Mucosa of descending colon (tissue), 3 donors: ENCODE results near the gene SMS. TPM values are rescaled to one million over a fixed set of nuclear protein-coding genes. Genes with fewer than 3 reads are reported as not detected.

ENCODE experiments used
- ATAC-seq: fragments of 200-7000 bp; cut with Tn5 transposase; one replicate; pipeline ENCODE4 v1.9.1; 2020; ENCODE audit warnings: mild to moderate bottlenecking, moderate library complexity
- DNase-seq, 3 donors: peaks; one replicate each; pipeline ENCODE4 v3.0.0-alpha.2; 2020
- H3K36me3 ChIP-seq: fragments of 200-600 bp; one replicate; pipeline ENCODE4 v1.8.0; 2021; ENCODE audit warnings: low read depth, mild to moderate bottlenecking
- H3K4me1 ChIP-seq: fragments of 200-600 bp; one replicate; pipeline ENCODE4 v1.8.0; 2021; ENCODE audit warnings: low read depth, mild to moderate bottlenecking
- H3K4me3 ChIP-seq: fragments of 200-600 bp; one replicate; pipeline ENCODE4 v1.8.0; 2021; ENCODE audit warnings: mild to moderate bottlenecking
- H3K9me3 ChIP-seq: fragments of 200-600 bp; one replicate; pipeline ENCODE4 v1.8.0; 2021; ENCODE audit warnings: mild to moderate bottlenecking
- intact Hi-C, 2 donors: fragments of 100-400 bp; cut with DNase I in 1 of 2; cut with micrococcal nuclease in 1 of 2; formaldehyde crosslinking; loops; one replicate each; pipeline versions ENCODE4 v1.11.0 to v1.11.1; 2022; cut with DNase I, micrococcal nuclease
- total RNA-seq, 3 donors: library from RNA; stranded (reverse); fragmentation: NEBNext Ultra II Directional in 2 of 3; extraction: Animal tissue kit (Norgen Biotek cat#: 25700) in 2 of 3; gene quantifications; one replicate each; pipeline versions ENCODE4 v1.2.1 to v1.2.4, GENCODE V29; 2021 to 2023
- TF ChIP-seq, protein P1 (sequence below): fragments of 200-600 bp; IDR thresholded peaks from one replicate; pipeline ENCODE4 v1.8.0; 2022; ENCODE audit warnings: antibody characterized with exemption, mild to moderate bottlenecking
- donor health status: DM: no; HTN: no; CAD: no; lungs with moderate emphysema.
- donor health status: DM: no; HTN: no; CAD: no.
- donor health status: DM: no; HTN: yes; CAD: no.

SMS gene
- total RNA-seq, 3 donors from 2014 or later: 42.4 to 71.1 (median 56.1) TPM

DNA sequence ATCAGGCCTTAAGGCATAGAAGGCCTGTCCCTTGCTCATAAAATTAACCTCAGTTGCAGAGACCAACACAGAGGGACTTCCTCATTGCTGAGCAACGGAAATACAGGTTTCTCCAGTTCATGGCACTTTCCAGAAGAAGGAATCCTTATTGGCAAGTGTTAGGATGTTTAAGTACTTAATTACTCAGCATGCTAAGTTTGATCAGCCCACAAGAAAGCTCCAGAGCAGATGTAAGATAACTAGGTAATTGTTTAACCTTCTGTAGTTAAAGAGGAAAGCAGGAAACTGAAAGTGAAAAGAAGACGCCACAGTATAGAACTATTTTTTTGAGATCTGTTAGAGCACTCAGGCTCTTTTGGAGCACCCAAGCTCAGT is 33.5 kb downstream of the SMS start:
- no peaks in the 10 kb centered on the region for H3K36me3 ChIP-seq
- TF ChIP-seq, protein P1, sequence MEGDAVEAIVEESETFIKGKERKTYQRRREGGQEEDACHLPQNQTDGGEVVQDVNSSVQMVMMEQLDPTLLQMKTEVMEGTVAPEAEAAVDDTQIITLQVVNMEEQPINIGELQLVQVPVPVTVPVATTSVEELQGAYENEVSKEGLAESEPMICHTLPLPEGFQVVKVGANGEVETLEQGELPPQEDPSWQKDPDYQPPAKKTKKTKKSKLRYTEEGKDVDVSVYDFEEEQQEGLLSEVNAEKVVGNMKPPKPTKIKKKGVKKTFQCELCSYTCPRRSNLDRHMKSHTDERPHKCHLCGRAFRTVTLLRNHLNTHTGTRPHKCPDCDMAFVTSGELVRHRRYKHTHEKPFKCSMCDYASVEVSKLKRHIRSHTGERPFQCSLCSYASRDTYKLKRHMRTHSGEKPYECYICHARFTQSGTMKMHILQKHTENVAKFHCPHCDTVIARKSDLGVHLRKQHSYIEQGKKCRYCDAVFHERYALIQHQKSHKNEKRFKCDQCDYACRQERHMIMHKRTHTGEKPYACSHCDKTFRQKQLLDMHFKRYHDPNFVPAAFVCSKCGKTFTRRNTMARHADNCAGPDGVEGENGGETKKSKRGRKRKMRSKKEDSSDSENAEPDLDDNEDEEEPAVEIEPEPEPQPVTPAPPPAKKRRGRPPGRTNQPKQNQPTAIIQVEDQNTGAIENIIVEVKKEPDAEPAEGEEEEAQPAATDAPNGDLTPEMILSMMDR: no peak
- no peaks in the 10 kb centered on the region for H3K9me3 ChIP-seq
- peak; percentile 81 for ATAC-seq
- peaks cover 9% of the 10 kb centered on the region for H3K4me1 ChIP-seq
- H3K4me3 ChIP-seq: no peak overlapping the region
- intact Hi-C loops: no loop called here
- DNase-seq: peak in 1 of 3 donors; percentile 33

DNA sequence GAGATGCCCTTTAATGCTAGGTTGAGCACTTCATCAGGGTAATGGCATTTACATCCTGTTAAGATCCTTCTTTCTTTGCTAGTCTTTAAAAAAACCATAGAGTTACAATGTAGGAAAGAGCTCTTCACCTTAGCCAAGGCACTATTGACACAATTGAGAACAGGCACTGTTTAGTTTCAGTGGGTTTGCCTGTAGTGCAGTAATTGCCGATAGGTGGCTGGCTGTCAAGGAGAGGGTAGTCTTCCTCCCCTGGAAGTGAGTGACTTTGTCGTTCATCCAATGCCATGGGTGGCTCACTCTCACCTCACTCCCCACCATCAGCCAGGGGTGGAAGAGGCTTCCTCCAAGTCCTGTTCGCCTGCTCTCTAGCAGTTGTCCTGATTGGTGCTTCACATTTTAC is 34.7 kb downstream of the SMS start:
- TF ChIP-seq, protein P1: no peak
- DNase-seq: no peak
- Histone ChIP-seq H3K36me3 (no peaks in the 10 kb centered on the region), H3K4me1 (peaks cover 9% of the 10 kb centered on the region), H3K9me3 (no peaks in the 10 kb centered on the region), H3K4me3 (no peak overlapping the region)
- ATAC-seq: peak; percentile 10
- intact Hi-C loops: no loop called here

GRCh38 chrX:21975812-21976211 is 35.3 kb downstream of the SMS start:
- DNase-seq (no peak), ATAC-seq (peak; percentile 42)
- H3K4me1 ChIP-seq: peaks cover 9% of the 10 kb centered on the region
- TF ChIP-seq, protein P1: no peak
- no peaks in the 10 kb centered on the region for H3K9me3 ChIP-seq
- no peak overlapping the region for H3K4me3 ChIP-seq
- intact Hi-C loops: no loop called here
- H3K36me3 ChIP-seq: no peaks in the 10 kb centered on the region

- Histone ChIP-seq H3K4me1 (peaks cover 9% of the 10 kb centered on the region), H3K4me3 (no peak overlapping the region), H3K36me3 (no peaks in the 10 kb centered on the region), H3K9me3 (no peaks in the 10 kb centered on the region)
- no peak for ATAC-seq
- TF ChIP-seq, protein P1: no peak
- intact Hi-C loops: no loop called here
- DNase-seq: no peak
Observed at GRCh38 chrX:21978346-21978745, 37.8 kb downstream of the SMS start.

- ATAC-seq (no peak), DNase-seq (no peak)
- no peaks in the 10 kb centered on the region for H3K9me3 ChIP-seq
- H3K4me3 ChIP-seq: no peak overlapping the region
- no peaks in the 10 kb centered on the region for H3K4me1 ChIP-seq
- TF ChIP-seq, protein P1: no peak
- no peaks in the 10 kb centered on the region for H3K36me3 ChIP-seq
- intact Hi-C loops: no loop called here
Observed at GRCh38 chrX:21982311-21982710, 41.8 kb downstream of the SMS start.

- ATAC-seq (peak; percentile 100), DNase-seq (peak in 2 of 3 donors; percentile 49 to 78)
- intact Hi-C loops: no loop called here
- TF ChIP-seq, protein P1: peak; percentile 43
- Histone ChIP-seq H3K4me3 (no peak overlapping the region), H3K36me3 (no peaks in the 10 kb centered on the region), H3K4me1 (no peaks in the 10 kb centered on the region), H3K9me3 (no peaks in the 10 kb centered on the region)
Observed at GRCh38 chrX:21985332-21985777, 44.8 kb downstream of the SMS start.
